HEK293 (cell line): ENCODE results near the gene TCHP.
A peak's percentile ranks its signal among the peaks of the same experiment; 100 is the strongest.

ENCODE experiments used
- CTCF ChIA-PET: fragments of 350-600 bp; formaldehyde crosslinking; extraction: SDS; loops from one replicate; lab custom pipeline; 2021; ENCODE audit warnings: antibody characterized with exemption; lab: Yijun Ruan, JAX
- POLR2A ChIA-PET: fragments of 300-600 bp; formaldehyde crosslinking; extraction: SDS; loops from one replicate; lab custom pipeline; 2020; ENCODE audit warnings: antibody characterized with exemption, inconsistent platforms; lab: Yijun Ruan, JAX
- H3K27ac ChIP-seq: fragments of 200-500 bp; sonication (Bioruptor generic); 2 replicates; pipeline ENCODE4 v1.5.1; 2014; ENCODE audit warnings: low read depth, low read length, control low read depth, inconsistent platforms; ENCODE audit errors: extremely low read depth
- H3K36me3 ChIP-seq, 2 experiments: fragments of 200-500 bp in 1 of 2; sonication (Bioruptor generic) in 1 of 2; 1 replicate in 1 of 2; 2 replicates in 1 of 2; pipeline ENCODE4 v1.5.1; 2014 to 2017; ENCODE audit warnings: inconsistent platforms in 2 of 2, low read length in 2 of 2; ENCODE audit not compliant: control insufficient read depth in 2 of 2, insufficient read depth in 1 of 2
- H3K4me1 ChIP-seq: fragments of 200-500 bp; sonication (Bioruptor generic); 2 replicates; pipeline ENCODE4 v1.5.1; 2014; ENCODE audit warnings: mild to moderate bottlenecking, low read length, inconsistent platforms; ENCODE audit not compliant: control insufficient read depth, insufficient read depth
- H3K4me3 ChIP-seq: 2 replicates; pipeline ENCODE4 v1.5.1; 2011; ENCODE audit warnings: low read depth, mild to moderate bottlenecking, control low read depth, low read length, moderate library complexity
- H3K9me3 ChIP-seq: fragments of 200-500 bp; sonication (Bioruptor generic); 2 replicates; pipeline ENCODE4 v1.5.1; 2014; ENCODE audit warnings: low read depth, low read length, inconsistent platforms; ENCODE audit not compliant: control insufficient read depth, insufficient read depth
- BCL11A ChIP-seq: fragments of 450-650 bp; formaldehyde crosslinking; IDR thresholded peaks from 2 replicates; pipeline ENCODE4 v1.5.1; 2016; ENCODE audit warnings: low read depth, missing biosample characterization, missing genetic modification characterization
- HIC1 ChIP-seq: fragments of 450-650 bp; formaldehyde crosslinking; IDR thresholded peaks from 2 replicates; pipeline ENCODE4 v1.5.1; 2016; ENCODE audit warnings: missing biosample characterization, missing genetic modification characterization
- KLF8 ChIP-seq: fragments of 450-650 bp; formaldehyde crosslinking; IDR thresholded peaks from 2 replicates; pipeline ENCODE4 v1.5.1; 2016; ENCODE audit warnings: missing biosample characterization, missing genetic modification characterization
- KLF9 ChIP-seq: fragments of 450-650 bp; formaldehyde crosslinking; IDR thresholded peaks from 2 replicates; pipeline ENCODE4 v1.5.1; 2016; ENCODE audit warnings: missing biosample characterization, missing genetic modification characterization, low read depth
- OSR2 ChIP-seq: fragments of 450-650 bp; formaldehyde crosslinking; IDR thresholded peaks from 2 replicates; pipeline ENCODE4 v1.5.1; 2016; ENCODE audit warnings: missing biosample characterization, missing genetic modification characterization
- PATZ1 ChIP-seq: fragments of 450-650 bp; formaldehyde crosslinking; IDR thresholded peaks from 2 replicates; pipeline ENCODE4 v1.5.1; 2016; ENCODE audit warnings: missing biosample characterization, missing genetic modification characterization
- PRDM10 ChIP-seq: fragments of 450-650 bp; formaldehyde crosslinking; IDR thresholded peaks from 2 replicates; pipeline ENCODE4 v1.5.1; 2016; ENCODE audit warnings: missing biosample characterization, missing genetic modification characterization
- PRDM6 ChIP-seq: fragments of 450-650 bp; formaldehyde crosslinking; IDR thresholded peaks from 2 replicates; pipeline ENCODE4 v1.5.1; 2017; ENCODE audit warnings: missing biosample characterization, missing genetic modification characterization
- SP2 ChIP-seq: fragments of 450-650 bp; formaldehyde crosslinking; IDR thresholded peaks from 2 replicates; pipeline ENCODE4 v1.5.1; 2016; ENCODE audit warnings: missing biosample characterization, missing genetic modification characterization
- SP3 ChIP-seq: fragments of 450-650 bp; formaldehyde crosslinking; IDR thresholded peaks from 2 replicates; pipeline ENCODE4 v1.5.1; 2016; ENCODE audit warnings: missing biosample characterization, missing genetic modification characterization
- SP7 ChIP-seq: fragments of 450-650 bp; formaldehyde crosslinking; IDR thresholded peaks from 2 replicates; pipeline ENCODE4 v1.5.1; 2016; ENCODE audit warnings: missing biosample characterization, missing genetic modification characterization
- WT1 ChIP-seq: fragments of 450-650 bp; formaldehyde crosslinking; IDR thresholded peaks from 2 replicates; pipeline ENCODE4 v1.5.1; 2016; ENCODE audit warnings: missing biosample characterization, missing genetic modification characterization
- ZBTB8A ChIP-seq: fragments of 450-650 bp; formaldehyde crosslinking; IDR thresholded peaks from 2 replicates; pipeline ENCODE4 v1.5.1; 2016; ENCODE audit warnings: missing biosample characterization, missing genetic modification characterization
- ZNF10 ChIP-seq: fragments of 450-650 bp; formaldehyde crosslinking; IDR thresholded peaks from 2 replicates; pipeline ENCODE4 v1.5.1; 2017; ENCODE audit warnings: missing biosample characterization, missing genetic modification characterization
- ZNF155 ChIP-seq: fragments of 450-650 bp; formaldehyde crosslinking; IDR thresholded peaks from 2 replicates; pipeline ENCODE4 v1.5.1; 2016; ENCODE audit warnings: missing biosample characterization, missing genetic modification characterization
- ZNF18 ChIP-seq: fragments of 450-650 bp; formaldehyde crosslinking; IDR thresholded peaks from 2 replicates; pipeline ENCODE4 v1.5.1; 2016; ENCODE audit warnings: missing biosample characterization, missing genetic modification characterization
- ZNF248 ChIP-seq: fragments of 450-650 bp; formaldehyde crosslinking; IDR thresholded peaks from 2 replicates; pipeline ENCODE4 v1.5.1; 2017; ENCODE audit warnings: missing biosample characterization, missing genetic modification characterization
- ZNF26 ChIP-seq: fragments of 450-650 bp; formaldehyde crosslinking; IDR thresholded peaks from 2 replicates; pipeline ENCODE4 v1.5.1; 2016; ENCODE audit warnings: missing biosample characterization, missing genetic modification characterization
- ZNF558 ChIP-seq: fragments of 450-650 bp; formaldehyde crosslinking; IDR thresholded peaks from 2 replicates; pipeline ENCODE4 v1.5.1; 2016; ENCODE audit warnings: missing biosample characterization, missing genetic modification characterization
- ZNF596 ChIP-seq: fragments of 450-650 bp; IDR thresholded peaks from 2 replicates; pipeline ENCODE4 v1.5.0; 2018; ENCODE audit warnings: missing biosample characterization, mild to moderate bottlenecking, missing genetic modification characterization, moderate library complexity
- ZNF654 ChIP-seq: fragments of 450-650 bp; formaldehyde crosslinking; IDR thresholded peaks from 2 replicates; pipeline ENCODE4 v1.5.1; 2016; ENCODE audit warnings: low read depth, missing biosample characterization, missing genetic modification characterization
- ZNF660 ChIP-seq: fragments of 450-650 bp; IDR thresholded peaks from 2 replicates; pipeline ENCODE4 v1.5.1; 2018; ENCODE audit warnings: missing biosample characterization, mild to moderate bottlenecking, missing genetic modification characterization
- ZNF776 ChIP-seq: fragments of 450-650 bp; formaldehyde crosslinking; IDR thresholded peaks from 2 replicates; pipeline ENCODE4 v1.5.0; 2017; ENCODE audit warnings: missing biosample characterization, missing genetic modification characterization, borderline replicate concordance

TCHP gene

GRCh38 chr12:109868182-109869051, 31.7 kb upstream of the TCHP start:
- Histone ChIP-seq H3K27ac (no peak overlapping the region), H3K36me3 (peaks cover 0 to 9% of the 10 kb centered on the region in 2 experiments; a peak in 1 of 3 replicates), H3K4me3 (no peak overlapping the region), H3K9me3 (no peaks in the 10 kb centered on the region), H3K4me1 (no peaks in the 10 kb centered on the region)
- ChIA-PET POLR2A (interaction anchor here (0.7 kb wide), 1 partner anchor 898 kb away, joined by 4 read pairs; no protein-coding TSS in a partner anchor), CTCF (interaction anchor here (0.5 to 1.7 kb wide), 2 partner anchors 15 to 33 kb away, joined by 7 to 11 read pairs; no protein-coding TSS in a partner anchor)
- TF ChIP-seq PRDM10 = peak; percentile 79
- 0 out of 2 replicates have a peak, but pooled peaks have one; percentile 7 for TF ChIP-seq HIC1 (tag by site-specific recombination)
- TF ChIP-seq PRDM6 (tag by site-specific recombination) = peak; percentile 54
- no peak for TF ChIP-seq ZNF26 (tag by site-specific recombination)
- TF ChIP-seq ZNF558 (tag by site-specific recombination) = no peak
- TF ChIP-seq ZNF776 = no peak
- no peak for TF ChIP-seq KLF8 (tag by site-specific recombination)
- no peak for TF ChIP-seq ZNF596
- TF ChIP-seq SP7 = peak; percentile 34; the same call in 1 of the 2 replicates
- 0 out of 2 replicates have a peak, but pooled peaks have one; percentile 32 for TF ChIP-seq PATZ1
- TF ChIP-seq ZNF660 (tag by site-specific recombination) = no peak
- TF ChIP-seq WT1 (tag by site-specific recombination) = 0 out of 2 replicates have a peak, but pooled peaks have one; percentile 25
- TF ChIP-seq ZNF18 (tag by site-specific recombination) = no peak
- TF ChIP-seq OSR2 (tag by site-specific recombination) = 0 out of 2 replicates have a peak, but pooled peaks have one; percentile 8
- TF ChIP-seq ZNF654 = no peak
- TF ChIP-seq ZBTB8A (tag by site-specific recombination) = no peak
- no peak for TF ChIP-seq ZNF10 (tag by site-specific recombination)
- TF ChIP-seq ZNF155 (tag by site-specific recombination) = no peak
- TF ChIP-seq SP2 = no peak
- 0 out of 2 replicates have a peak, but pooled peaks have one; percentile 29 for TF ChIP-seq BCL11A (tag by site-specific recombination)
- TF ChIP-seq ZNF248 = no peak
- TF ChIP-seq KLF9 (tag by site-specific recombination) = no peak
- TF ChIP-seq SP3 (tag by site-specific recombination) = no peak
